ENCODE data around the gene OLFML2A.

OLFML2A gene

GRCh38 chr9:124852121-124852828, 75.3 kb downstream of the OLFML2A start:
- no peak for DNase-seq (ENCODE audit: extremely low read depth in 1 of 2, low read depth in 1 of 2)

- DNase-seq (ENCODE audit: extremely low read depth in 1 of 2, low read depth in 1 of 2), result peak; percentile 37 to 63
These were observed 76.0 kb downstream of the OLFML2A start, which contains the start of gene WDR38 for GRCh38 chr9:124852829-124853531. TSS of gene WDR38 (plus strand) at chr9:124853460. CDS start at chr9:124853532, 72 bp downstream.

GRCh38 chr9:124853605-124854143, 76.7 kb downstream of the OLFML2A start:
- DNase-seq (ENCODE audit: extremely low read depth in 1 of 2, low read depth in 1 of 2), result no peak

- no peak for DNase-seq (ENCODE audit: extremely low read depth in 1 of 2, low read depth in 1 of 2)
These were observed 77.2 kb downstream of the OLFML2A start for GRCh38 chr9:124854161-124854560.

- no peak for DNase-seq (ENCODE audit: extremely low read depth in 1 of 2, low read depth in 1 of 2)
These were observed 77.9 kb downstream of the OLFML2A start for GRCh38 chr9:124854822-124855221.

GRCh38 chr9:124855566-124855943, 78.6 kb downstream of the OLFML2A start:
- no peak for DNase-seq (ENCODE audit: extremely low read depth in 1 of 2, low read depth in 1 of 2)

GRCh38 chr9:124855944-124856765, 79.2 kb downstream of the OLFML2A start:
- DNase-seq (ENCODE audit: extremely low read depth in 1 of 2, low read depth in 1 of 2), result no peak

- no peak for DNase-seq (ENCODE audit: extremely low read depth in 1 of 2, low read depth in 1 of 2)
These were observed 80.7 kb downstream of the OLFML2A start for GRCh38 chr9:124857533-124858162.

- DNase-seq (ENCODE audit: extremely low read depth in 1 of 2, low read depth in 1 of 2), result no peak
These were observed 81.6 kb downstream of the OLFML2A start for GRCh38 chr9:124858330-124859046.

GRCh38 chr9:124859803-124860581, 83.1 kb downstream of the OLFML2A start:
- DNase-seq (ENCODE audit: extremely low read depth in 1 of 2, low read depth in 1 of 2), result no peak

- no peak for DNase-seq (ENCODE audit: extremely low read depth in 1 of 2, low read depth in 1 of 2)
These were observed 83.8 kb downstream of the OLFML2A start for GRCh38 chr9:124860582-124861341.

- DNase-seq (ENCODE audit: extremely low read depth in 1 of 2, low read depth in 1 of 2), result peak; percentile 86 to 96
These were observed 84.7 kb downstream of the OLFML2A start, which contains the start of the genes ARPC5L and RPL35 for GRCh38 chr9:124861342-124862229. TSS of gene ARPC5L (plus strand) at chr9:124862130. CDS start at chr9:124869291, 7,161 bp downstream. TSS of gene RPL35 (minus strand) at chr9:124861957. CDS start at chr9:124861912, 45 bp downstream.

GRCh38 chr9:124863371-124863871, 86.5 kb downstream of the OLFML2A start:
- no peak for DNase-seq (ENCODE audit: extremely low read depth in 1 of 2, low read depth in 1 of 2)

Data from activated CD8-positive, alpha-beta memory T cell treated with anti-CD3 and anti-CD28 coated beads for 1 hour (primary cell).